ENCODE results near the gene MIA2.

Gene MIA2

DNA sequence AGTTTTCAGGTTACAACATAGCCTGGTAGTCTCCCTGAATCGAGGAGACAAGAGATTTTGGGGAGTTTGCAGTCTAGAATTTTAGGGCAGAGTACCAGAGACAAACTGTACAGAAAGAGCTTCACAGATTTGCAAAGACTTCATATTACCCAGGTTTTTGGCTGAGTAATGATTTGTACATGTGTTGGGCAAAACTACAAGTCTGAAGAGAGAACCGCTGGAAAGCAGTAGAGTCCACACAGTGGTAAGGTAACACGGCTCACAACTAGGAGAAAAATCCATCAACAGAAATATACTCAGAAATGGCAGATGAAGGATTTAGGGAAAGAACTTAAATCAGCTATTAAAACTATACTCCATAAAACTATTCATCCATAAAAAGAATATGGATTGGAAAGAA is 172.8 kb downstream of the MIA2 start:
- no peak for DNase-seq
- in situ Hi-C loops (cut with MboI; ENCODE audit: low pct_unique_long_range_greater_than_20kb, low sequenced_read_pairs): no loop called here

DNA sequence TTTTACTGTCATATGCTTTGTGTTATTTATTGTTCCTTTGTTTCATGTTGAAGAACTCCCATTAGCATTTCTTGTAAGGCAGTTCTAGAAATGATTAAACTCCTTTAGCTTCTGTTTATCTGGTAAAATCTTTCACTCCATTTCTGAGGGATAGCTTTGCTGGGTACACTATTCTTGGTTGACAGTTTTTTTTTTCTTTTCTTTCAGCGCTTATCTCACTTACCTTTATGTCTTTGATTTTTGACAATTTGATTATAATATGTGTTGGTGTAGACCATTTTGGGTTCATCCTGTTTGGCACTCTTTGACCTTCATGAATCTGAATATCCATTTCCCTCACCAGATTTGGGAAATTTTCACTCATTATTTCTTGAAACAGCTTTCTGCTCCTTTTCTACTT is 182.4 kb downstream of the MIA2 start:
- DNase-seq: no peak
- in situ Hi-C loops (cut with MboI; ENCODE audit: low pct_unique_long_range_greater_than_20kb, low sequenced_read_pairs): no loop called here

DNA sequence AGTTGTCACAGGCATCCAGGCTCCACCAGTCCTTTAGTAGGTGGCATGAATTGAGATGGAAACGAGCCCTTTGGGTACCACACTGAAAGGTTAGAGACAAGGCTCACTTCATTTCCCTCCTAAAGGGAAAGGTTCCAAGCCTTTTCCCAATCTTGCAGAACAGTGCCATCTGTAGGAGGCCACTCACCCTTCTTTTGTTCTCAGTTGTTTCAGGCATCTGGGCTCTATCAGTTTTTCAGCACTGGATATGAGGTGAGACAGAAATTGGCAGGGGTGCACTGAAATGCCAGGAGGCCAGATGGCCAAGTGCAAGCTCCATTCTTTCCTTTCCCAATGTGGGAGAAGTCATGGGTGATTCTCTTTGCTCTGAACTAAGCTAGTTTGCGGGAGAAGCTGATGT is 183.3 kb downstream of the MIA2 start:
- in situ Hi-C loops (cut with MboI; ENCODE audit: low pct_unique_long_range_greater_than_20kb, low sequenced_read_pairs): no loop called here
- no peak for DNase-seq

DNA sequence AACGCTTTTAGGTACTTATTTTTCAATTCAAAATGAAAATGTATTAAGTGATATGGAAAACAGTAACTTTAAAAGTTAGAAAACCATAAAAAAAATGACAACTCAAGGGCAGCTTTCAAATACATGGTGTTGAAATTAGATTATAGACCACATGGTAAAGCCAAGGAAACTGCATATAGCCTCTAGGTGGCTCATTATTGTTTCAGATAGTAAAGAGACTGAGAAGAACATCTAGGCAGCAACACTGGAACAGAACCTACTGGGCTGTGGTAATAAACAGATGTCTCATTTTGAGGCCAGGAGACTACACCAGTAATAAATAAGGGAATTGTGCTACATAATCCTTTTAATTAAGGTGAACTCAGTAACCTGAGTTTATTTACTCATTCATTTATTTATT is 185.6 kb downstream of the MIA2 start:
- DNase-seq: no peak
- in situ Hi-C loops (cut with MboI; ENCODE audit: low pct_unique_long_range_greater_than_20kb, low sequenced_read_pairs): no loop called here

DNA sequence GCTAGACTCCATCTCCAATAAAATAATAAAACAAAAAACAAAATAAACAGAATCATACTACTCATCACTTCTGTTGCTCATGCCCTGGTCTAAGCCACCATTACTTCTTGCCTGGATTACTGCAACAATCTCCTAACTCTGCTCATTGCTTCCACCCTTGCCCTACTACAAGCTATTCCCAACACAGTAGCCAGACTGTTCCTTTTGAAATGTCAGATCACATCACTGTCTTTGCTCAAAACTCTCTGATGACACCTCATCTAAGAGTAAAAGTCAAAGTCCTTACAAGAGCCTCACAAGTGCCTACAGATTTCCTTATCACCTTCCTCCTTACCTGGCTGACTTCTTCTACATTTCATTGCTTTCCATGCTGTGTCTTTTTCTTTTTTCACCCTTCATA is 188.5 kb downstream of the MIA2 start:
- in situ Hi-C loops (cut with MboI; ENCODE audit: low pct_unique_long_range_greater_than_20kb, low sequenced_read_pairs): no loop called here
- DNase-seq: no peak

DNA sequence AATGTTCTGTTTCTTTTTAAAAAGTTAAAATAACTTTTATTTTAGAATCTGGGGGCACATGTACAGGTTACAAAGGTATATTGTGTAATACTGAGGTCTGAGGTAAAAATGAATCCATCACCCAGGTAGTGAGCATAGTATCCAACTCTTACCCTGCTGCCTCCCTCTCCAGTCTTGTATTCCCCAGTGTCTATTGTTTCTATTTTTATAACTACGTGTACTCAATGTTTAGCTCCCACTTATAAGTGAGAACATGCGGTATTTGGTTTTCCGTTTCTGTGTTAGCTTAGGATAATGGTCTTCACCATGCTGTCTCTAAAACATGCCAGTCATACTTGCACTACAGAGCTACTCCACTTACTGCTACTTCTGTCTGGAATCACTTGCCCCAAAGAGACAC is 190.1 kb downstream of the MIA2 start:
- in situ Hi-C loops (cut with MboI; ENCODE audit: low pct_unique_long_range_greater_than_20kb, low sequenced_read_pairs): no loop called here
- DNase-seq: no peak

DNA sequence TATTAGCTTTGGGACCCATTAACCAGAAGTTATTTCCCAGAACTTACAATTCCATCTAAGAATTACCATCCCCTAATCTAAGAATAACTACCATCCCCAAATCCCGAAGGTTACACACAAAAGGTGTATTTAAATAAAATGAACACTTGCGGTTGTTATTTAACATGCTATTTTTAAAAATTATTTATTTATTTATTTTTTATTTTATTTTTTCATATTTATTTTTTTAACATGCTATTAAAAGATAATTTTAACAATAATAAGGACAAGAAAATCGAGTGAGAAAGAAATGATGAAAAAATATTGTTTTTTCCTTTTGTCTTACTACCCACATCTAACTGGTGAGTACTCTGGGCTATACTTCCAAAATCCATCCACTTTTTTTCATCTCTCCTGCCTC is 192.2 kb downstream of the MIA2 start:
- no peak for DNase-seq
- in situ Hi-C loops (cut with MboI; ENCODE audit: low pct_unique_long_range_greater_than_20kb, low sequenced_read_pairs): no loop called here

DNA sequence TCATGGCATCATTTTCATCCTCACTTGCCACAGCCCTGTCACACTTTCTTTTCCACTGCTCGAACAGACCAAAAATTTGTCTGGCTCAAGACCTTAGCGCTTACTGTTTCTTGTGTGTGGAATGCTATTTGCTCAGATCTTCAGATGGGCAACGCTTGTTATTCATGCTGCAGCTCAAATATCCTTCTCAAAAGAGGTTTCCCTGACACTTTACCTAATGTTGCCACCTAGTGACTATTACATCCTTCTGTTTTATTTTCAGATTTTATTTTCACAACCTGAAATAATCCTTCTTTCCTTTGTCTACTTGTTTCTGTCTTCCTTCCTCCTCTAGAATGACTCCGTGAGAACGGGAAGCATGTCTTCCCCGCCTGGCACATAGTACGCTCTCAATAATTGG is 192.9 kb downstream of the MIA2 start:
- DNase-seq: peak; percentile 32
- in situ Hi-C loops (cut with MboI; ENCODE audit: low pct_unique_long_range_greater_than_20kb, low sequenced_read_pairs): no loop called here

DNA sequence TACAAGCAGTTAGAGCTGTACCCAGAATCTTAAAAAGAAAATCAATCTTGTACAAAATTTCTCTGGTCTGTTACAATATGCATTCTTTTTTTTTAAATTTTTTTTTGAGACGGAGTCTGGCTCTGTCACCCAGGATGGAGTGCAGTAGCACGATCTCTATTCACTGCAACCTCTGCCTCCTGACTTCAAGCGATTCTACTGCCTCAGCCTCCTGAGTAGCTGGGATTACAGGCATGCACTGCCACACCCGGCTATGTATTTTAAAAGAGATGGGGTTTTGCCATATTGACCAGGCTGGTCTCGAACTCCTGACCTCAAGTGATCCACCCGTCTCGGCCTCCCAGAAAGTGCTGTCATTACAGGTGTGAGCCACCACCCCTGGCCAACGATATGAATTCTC is 194.4 kb downstream of the MIA2 start:
- DNase-seq: no peak
- in situ Hi-C loops (cut with MboI; ENCODE audit: low pct_unique_long_range_greater_than_20kb, low sequenced_read_pairs): no loop called here

DNA sequence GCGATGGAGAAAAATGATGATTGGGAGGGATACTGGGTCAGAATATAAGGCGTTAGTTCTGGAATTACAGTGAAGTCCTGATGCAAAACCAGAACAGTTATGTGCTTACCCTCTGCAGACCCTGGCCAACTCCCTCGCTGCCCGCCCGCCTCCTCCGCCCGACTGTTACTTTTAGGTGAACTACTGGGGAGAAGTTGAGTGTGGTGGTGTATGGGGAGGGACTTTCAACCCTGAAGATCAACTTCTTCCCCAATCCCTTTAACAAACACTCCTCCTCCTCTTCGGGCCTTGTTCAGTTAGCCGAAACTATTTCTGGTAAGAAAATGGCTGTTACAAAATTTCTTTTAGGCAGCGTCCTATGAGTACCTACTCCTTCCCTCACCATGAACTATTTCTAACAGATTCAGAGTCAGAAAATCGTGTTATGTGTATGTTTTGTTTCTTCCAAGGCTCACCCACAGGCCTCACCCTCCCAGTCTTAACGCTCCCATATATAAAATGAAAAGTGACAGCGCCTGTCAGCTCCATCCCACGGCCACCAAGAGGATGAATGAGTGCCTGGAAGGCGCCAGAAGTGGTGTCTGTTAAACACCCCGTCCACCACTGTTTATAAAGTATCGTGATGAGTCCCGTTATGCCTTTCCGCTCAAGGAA is 197.2 kb downstream of the MIA2 start:
- DNase-seq: peak; percentile 56
- in situ Hi-C loops (cut with MboI; ENCODE audit: low pct_unique_long_range_greater_than_20kb, low sequenced_read_pairs): no loop called here

DNA sequence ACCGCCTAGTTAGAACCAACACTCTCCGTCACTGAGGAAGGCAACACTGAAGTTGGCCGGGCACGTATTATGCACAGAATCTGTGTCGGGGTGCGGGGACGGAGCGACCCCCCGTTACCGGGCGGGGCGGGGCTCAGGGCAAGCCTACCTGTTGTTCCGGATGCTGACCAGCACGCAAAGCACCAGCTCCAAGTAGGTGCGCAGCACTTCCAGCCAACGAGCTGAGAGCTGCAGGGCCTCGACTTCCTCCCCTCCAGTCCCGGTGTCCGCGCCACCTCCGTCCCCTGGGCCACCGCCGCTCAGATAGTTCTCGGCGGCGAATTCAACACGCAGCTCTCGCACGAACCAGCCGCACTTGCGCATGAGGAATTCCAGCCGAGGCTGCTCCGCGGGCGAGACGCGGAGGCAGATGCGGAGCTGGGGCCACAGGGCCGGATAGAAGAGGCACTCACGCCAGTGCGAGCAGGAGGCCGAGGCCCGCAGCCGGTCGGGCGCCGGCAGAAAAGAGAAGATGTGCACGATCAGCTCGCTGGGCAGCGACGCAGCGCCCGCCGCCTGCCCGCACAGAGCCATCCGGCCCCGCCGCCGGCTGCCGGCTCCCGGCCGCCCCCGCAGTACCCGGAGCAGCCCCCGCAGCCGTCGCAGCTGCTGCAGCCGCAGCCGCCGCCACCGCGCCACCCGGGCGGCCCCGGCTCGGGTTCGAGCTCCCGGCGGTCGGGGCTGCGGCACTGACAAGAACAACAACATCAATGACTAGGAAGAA is 197.9 kb downstream of the MIA2 start:
- in situ Hi-C loops (cut with MboI; ENCODE audit: low pct_unique_long_range_greater_than_20kb, low sequenced_read_pairs): no loop called here
- peak; percentile 57 for DNase-seq

DNA sequence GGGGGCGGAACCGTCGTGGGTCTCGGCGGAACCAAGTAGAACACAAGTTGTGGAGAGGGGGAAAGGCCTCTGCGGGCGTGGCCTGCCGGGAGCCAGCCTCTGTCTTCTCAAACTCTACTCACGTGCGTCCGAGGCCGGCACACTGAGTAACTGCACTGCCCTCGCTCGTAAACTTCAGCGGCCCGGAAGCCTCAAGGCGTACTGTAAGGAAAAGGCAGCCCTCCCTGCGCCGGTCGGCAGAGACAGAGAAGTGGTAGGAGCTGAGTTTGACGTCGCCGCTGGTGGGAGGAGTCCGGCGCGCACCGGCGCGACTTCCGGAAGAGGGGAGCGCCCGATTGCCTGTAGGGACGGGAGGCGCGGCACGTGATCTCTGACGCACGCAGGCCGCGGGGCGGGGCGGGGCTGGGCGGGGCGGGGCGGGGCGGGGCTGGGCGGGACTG is 198.5 kb downstream of the MIA2 start, which contains the start of gene FBXO33:
TSS of gene FBXO33 (minus strand) at position 255 of the 440 bp plus-strand sequence. CDS start 271 bp downstream, outside the sequence.
- DNase-seq: peak; percentile 99
- in situ Hi-C loops (cut with MboI; ENCODE audit: low pct_unique_long_range_greater_than_20kb, low sequenced_read_pairs): no loop called here

DNA sequence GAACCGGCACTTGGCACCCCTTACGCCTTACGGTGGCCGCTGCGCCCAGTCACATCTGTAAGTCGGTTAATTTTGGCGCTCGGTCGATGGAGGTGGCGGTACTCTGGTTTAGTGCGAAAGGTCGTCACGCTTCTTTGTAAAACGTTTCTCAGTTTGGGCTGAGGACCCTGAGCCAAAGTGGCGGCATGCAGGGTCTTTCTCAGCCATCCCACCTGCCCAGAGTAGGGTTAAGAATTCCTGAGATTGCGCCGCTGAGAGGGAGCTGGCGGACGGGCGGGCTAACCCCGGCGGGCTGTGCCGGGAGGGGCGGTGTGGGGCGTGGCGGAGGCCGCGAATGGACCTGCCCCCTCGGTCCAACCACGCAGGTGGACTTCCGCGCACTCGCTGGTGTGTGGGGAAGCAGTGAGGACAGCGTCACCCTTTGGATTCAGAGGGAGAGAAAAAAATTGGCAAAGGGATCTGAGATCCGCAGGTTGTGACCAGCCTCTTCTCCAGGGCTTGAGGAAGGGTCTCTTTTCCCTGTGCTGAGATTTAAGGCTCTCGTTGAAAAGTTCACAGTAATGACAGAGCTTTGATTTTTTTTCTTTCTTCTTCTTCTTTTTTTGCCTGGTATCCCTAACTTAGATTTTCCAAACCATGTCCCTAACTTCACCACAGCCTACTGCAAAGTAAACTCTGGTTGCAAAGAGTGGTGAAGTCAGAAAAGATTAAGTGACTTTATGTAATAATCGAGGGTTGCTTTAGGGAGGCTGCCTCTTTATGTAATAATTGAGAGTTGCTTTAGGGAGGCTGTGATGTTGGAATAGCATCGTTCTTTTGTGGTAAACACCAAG is 199.1 kb downstream of the MIA2 start:
- DNase-seq: peak; percentile 88
- in situ Hi-C loops (cut with MboI; ENCODE audit: low pct_unique_long_range_greater_than_20kb, low sequenced_read_pairs): no loop called here

DNA sequence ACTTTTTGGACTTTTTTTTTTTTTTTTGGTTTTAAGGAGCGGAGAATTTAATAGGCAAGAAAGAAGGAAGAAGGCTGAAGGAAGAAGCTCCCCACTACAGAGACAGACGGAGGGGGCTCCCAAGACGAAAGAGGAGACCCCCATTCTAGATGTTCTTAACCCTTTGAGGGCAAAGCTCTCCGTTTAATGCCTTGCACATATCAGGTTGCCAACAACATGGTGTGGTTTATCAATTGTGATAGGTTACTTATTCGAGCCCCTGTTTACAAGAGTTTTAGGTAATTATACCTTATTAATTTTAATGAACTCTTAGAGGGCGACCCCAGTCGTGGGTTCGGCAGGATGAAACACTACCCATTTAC is 199.7 kb downstream of the MIA2 start:
- in situ Hi-C loops (cut with MboI; ENCODE audit: low pct_unique_long_range_greater_than_20kb, low sequenced_read_pairs): no loop called here
- no peak for DNase-seq

DNA sequence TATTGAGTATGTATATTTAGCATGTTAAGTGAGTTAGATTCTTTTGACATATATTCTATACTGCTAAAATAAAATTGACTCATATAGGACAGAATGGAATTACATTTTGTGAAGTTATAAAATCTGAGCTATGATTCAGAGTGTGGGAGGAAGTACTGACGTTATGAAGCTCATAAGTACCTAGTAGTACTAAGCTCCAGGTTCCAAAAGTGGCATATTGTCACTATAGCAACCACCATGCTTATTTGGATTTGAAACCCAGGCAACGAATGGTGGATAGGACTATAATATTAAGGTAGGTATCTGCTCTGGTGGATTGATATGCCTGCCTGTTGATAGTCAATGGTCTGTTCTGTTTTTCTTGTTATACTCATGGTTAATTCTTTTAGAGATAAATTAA is 200.7 kb downstream of the MIA2 start:
- DNase-seq: no peak
- in situ Hi-C loops (cut with MboI; ENCODE audit: low pct_unique_long_range_greater_than_20kb, low sequenced_read_pairs): no loop called here

DNA sequence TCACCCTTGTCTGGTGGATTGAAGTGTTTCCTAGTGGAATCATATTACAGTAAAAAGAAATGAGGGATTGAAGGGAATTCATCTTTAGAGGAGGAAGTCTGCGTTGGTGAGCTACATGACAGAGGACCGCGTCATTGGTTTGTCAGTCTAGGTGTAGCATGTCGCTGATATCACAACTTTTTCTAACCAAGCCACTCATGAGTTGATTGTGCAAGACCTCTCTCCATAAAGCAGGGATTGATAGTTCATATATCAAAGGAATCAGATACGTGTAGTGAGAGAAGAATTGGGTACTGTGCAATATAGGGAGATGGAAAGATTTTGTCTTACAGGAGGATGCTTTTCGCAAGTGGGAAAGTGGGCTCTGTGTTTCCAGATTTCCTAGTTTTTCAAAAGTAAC is 201.5 kb downstream of the MIA2 start:
- DNase-seq: no peak
- in situ Hi-C loops (cut with MboI; ENCODE audit: low pct_unique_long_range_greater_than_20kb, low sequenced_read_pairs): no loop called here

Data from KBM-7 (cell line).